K562 (cell line): ENCODE data around the gene TANK. TPM values are rescaled to one million over a fixed set of nuclear protein-coding genes. Genes with fewer than 3 reads are reported as not detected.
A peak's percentile ranks its signal among the peaks of the same experiment; 100 is the strongest.

Experiments
- ATAC-seq: fragments of 200-7000 bp; cut with Tn5 transposase; 3 replicates; pipeline ENCODE4 v1.9.1; 2020; ENCODE audit warnings: moderate library complexity
- BruUV-seq: library from RNA; stranded (reverse); fragments of 400-500 nt; replicated peaks from 2 replicates; lab custom pipeline; 2021; lab: Mats Ljungman, UMichigan
- CTCF ChIA-PET: fragments of 300-600 bp; formaldehyde crosslinking; extraction: SDS; loops from one replicate; lab custom pipeline; 2021; ENCODE audit warnings: low intra/inter-chr PET ratio; lab: Yijun Ruan, JAX
- POLR2A ChIA-PET: fragments of 300-600, 350-650 bp; sonication (Branson Sonifier 250); formaldehyde crosslinking; extraction: SDS; loops from one replicate; lab custom pipeline; 2021; ENCODE audit warnings: antibody characterized with exemption, inconsistent platforms; lab: Yijun Ruan, JAX
- DNase-seq, 4 experiments: peaks; one replicate each; pipeline versions ENCODE4 v3.0.0 to v3.0.0-alpha.2; 2011 to 2018; ENCODE audit warnings: low spot score in 3 of 4, mixed read lengths in 3 of 4; ENCODE audit errors: extremely low read depth in 1 of 4
- FAIRE-seq: peaks from 2 replicates; lab custom pipeline; 2011; peaks lifted over from hg19 to GRCh38; lab: Jason Lieb, UNC
- H2AFZ ChIP-seq: 2 replicates; pipeline ENCODE4 v1.6.0; 2011; ENCODE audit warnings: low read depth, low read length, control low read depth, inconsistent platforms
- H3K27ac ChIP-seq: fragments of 200-600 bp; 3 replicates; pipeline ENCODE4 v1.8.0; 2011; ENCODE audit warnings: low read depth, mild to moderate bottlenecking, control low read depth, inconsistent platforms, low read length, moderate library complexity, mixed read lengths; ENCODE audit errors: extremely low read depth
- H3K27me3 ChIP-seq, 2 experiments: fragments of 300-600 bp in 1 of 2; 2 replicates in 1 of 2; 3 replicates in 1 of 2; pipeline versions ENCODE4 v1.6.0 to v1.8.0; 2011; ENCODE audit warnings: inconsistent platforms in 2 of 2, low read length in 2 of 2, mild to moderate bottlenecking in 1 of 2, mixed read lengths in 1 of 2, moderate library complexity in 1 of 2; ENCODE audit not compliant: control insufficient read depth in 2 of 2, insufficient read depth in 2 of 2
- H3K36me3 ChIP-seq: fragments of 300-600 bp; 3 replicates; pipeline ENCODE4 v1.8.0; 2011; ENCODE audit warnings: mild to moderate bottlenecking, low read length, inconsistent platforms; ENCODE audit not compliant: control insufficient read depth, insufficient read depth
- H3K4me1 ChIP-seq, 2 experiments: fragments of 200-600 bp in 1 of 2; replicated peaks in 1 of 2; 2 replicates in 1 of 2; 3 replicates in 1 of 2; pipeline versions ENCODE4 v1.5.1 to v1.8.0; 2011; ENCODE audit warnings: inconsistent platforms in 2 of 2, low read length in 2 of 2, mild to moderate bottlenecking in 1 of 2, mixed read lengths in 1 of 2, moderate library complexity in 1 of 2; ENCODE audit not compliant: control insufficient read depth in 2 of 2, insufficient read depth in 2 of 2
- H3K4me2 ChIP-seq: 2 replicates; pipeline ENCODE4 v1.6.1; 2011; ENCODE audit warnings: low read length, control low read depth, inconsistent platforms, mixed read lengths; ENCODE audit not compliant: insufficient read depth
- H3K4me3 ChIP-seq: fragments of 200-600 bp; sonication (generic), shearing (Covaris generic); 2 replicates; pipeline ENCODE4 v1.5.1; 2016; ENCODE audit warnings: control low read depth, inconsistent platforms
- H3K79me2 ChIP-seq: fragments of 200-600 bp; 3 replicates; pipeline ENCODE4 v1.8.0; 2011; ENCODE audit warnings: low read length, inconsistent platforms; ENCODE audit not compliant: control insufficient read depth, insufficient read depth
- H3K9ac ChIP-seq, 2 experiments: 2 replicates each; pipeline versions ENCODE4 v1.6.0 to v1.6.1; 2011; ENCODE audit warnings: low read depth in 2 of 2, low read length in 2 of 2, control low read depth in 1 of 2, inconsistent platforms in 1 of 2, mild to moderate bottlenecking in 1 of 2, mixed read lengths in 1 of 2; ENCODE audit not compliant: insufficient read depth in 1 of 2
- H3K9me1 ChIP-seq: one replicate; pipeline ENCODE4 v1.6.0; 2011; ENCODE audit warnings: inconsistent platforms, mild to moderate bottlenecking, low read length, moderate library complexity; ENCODE audit not compliant: control insufficient read depth, insufficient read depth
- H3K9me3 ChIP-seq: replicated peaks from 2 replicates; pipeline ENCODE4 v1.5.1; 2011; ENCODE audit warnings: low read depth, low read length, inconsistent platforms; ENCODE audit not compliant: control insufficient read depth, insufficient read depth
- H4K20me1 ChIP-seq: replicated peaks from 2 replicates; pipeline ENCODE4 v1.6.1; 2011; ENCODE audit warnings: low read length, inconsistent platforms, mixed read lengths; ENCODE audit not compliant: control insufficient read depth, insufficient read depth
- DPF2 ChIP-seq: fragments of 450-650 bp; IDR thresholded peaks from 2 replicates; pipeline ENCODE4 v1.6.1; 2016
- ELK3 ChIP-seq: fragments of 450-650 bp; formaldehyde crosslinking; IDR thresholded peaks from 2 replicates; pipeline ENCODE4 v1.4.0; 2020; ENCODE audit warnings: mild to moderate bottlenecking
- HDAC8 ChIP-seq: fragments of 450-650 bp; IDR thresholded peaks from 2 replicates; pipeline ENCODE4 v1.6.1; 2016; ENCODE audit warnings: mild to moderate bottlenecking, missing genetic modification characterization, moderate library complexity, missing compliant biosample characterization
- MAFG ChIP-seq: fragments of 450-650 bp; conservative IDR thresholded peaks from 2 replicates; pipeline ENCODE4 v1.6.1; 2016; ENCODE audit warnings: missing genetic modification characterization, missing compliant biosample characterization
- NFXL1 ChIP-seq: fragments of 450-650 bp; formaldehyde crosslinking; IDR thresholded peaks from 2 replicates; pipeline ENCODE4 v1.4.0; 2021; ENCODE audit warnings: mild to moderate bottlenecking
- RBM25 ChIP-seq: fragments of 200-400 bp; formaldehyde crosslinking; IDR thresholded peaks from 2 replicates; pipeline ENCODE4 v1.6.1; 2018; ENCODE audit warnings: low read length, low read depth, moderate library complexity; ENCODE audit not compliant: severe bottlenecking
- SMARCE1 ChIP-seq: fragments of 450-650 bp; IDR thresholded peaks from 2 replicates; pipeline ENCODE4 v1.7.1; 2016; ENCODE audit warnings: mild to moderate bottlenecking
- ZNF134 ChIP-seq: fragments of 250-450 bp; sonication (Bioruptor Pico); conservative IDR thresholded peaks from 2 replicates; pipeline ENCODE4 v1.4.0; 2020
- ZNF184 ChIP-seq: sonication (generic); formaldehyde crosslinking; IDR thresholded peaks from 2 replicates; pipeline ENCODE4 v1.5.0; 2020; ENCODE audit warnings: missing genetic modification reagents
- ZNF316 ChIP-seq: fragments of 450-650 bp; IDR thresholded peaks from 2 replicates; pipeline ENCODE4 v1.6.1; 2016
- ZNF592 ChIP-seq: fragments of 450-650 bp; IDR thresholded peaks from 2 replicates; pipeline ENCODE4 v1.6.1; 2017; ENCODE audit warnings: antibody characterized with exemption, mild to moderate bottlenecking
- ZNF785 ChIP-seq: fragments of 250-450 bp; sonication (Bioruptor Pico); IDR thresholded peaks from 2 replicates; pipeline ENCODE4 v1.4.0; 2020; ENCODE audit warnings: mild to moderate bottlenecking
- WGBS: fragments of 100-300 bp; shearing (Covaris generic); methylation state at CpG from one replicate; pipeline ENCODE4 v1.1.6; 2016; ENCODE audit warnings: low coverage, mixed read lengths; ENCODE audit not compliant: insufficient coverage; ENCODE audit errors: missing lambda C conversion rate; 5-methylcytosine and 5-hydroxymethylcytosine counted together
- in situ Hi-C: fragments of 300-500 bp; cut with MboI; formaldehyde crosslinking; loops from 4 replicates; pipeline ENCODE4 v1.15.0; 2018; ENCODE audit warnings: inconsistent platforms, mixed read lengths
- intact Hi-C: fragments of 100-400 bp; cut with micrococcal nuclease; formaldehyde crosslinking; loops from 2 replicates; pipeline ENCODE4 v1.14.2; 2022
- polyA plus RNA-seq, 8 experiments: library from polyadenylated mRNA; depleted of rRNA in 4 of 8; stranded (reverse) in 5 of 8; unstranded in 3 of 8; fragments of >200 nt; fragmentation: Nextera tagmentation in 2 of 8; fragmentation: Illumina TruSeq in 1 of 8; extraction: Ambion mirVana in 2 of 8; extraction: Trizol in 1 of 8; gene quantifications; 2 replicates each; pipeline versions ENCODE4 v1.2.1 to v1.2.3, GENCODE V29; 2011 to 2014; ENCODE audit warnings: inconsistent platforms in 1 of 8, missing spikeins in 1 of 8
- total RNA-seq, 7 experiments: library from RNA; depleted of rRNA in 6 of 7; stranded (reverse); fragments of >200 nt in 6 of 7; fragmentation: Illumina TruSeq in 2 of 7; extraction: Trizol in 2 of 7; gene quantifications; 2 replicates each; pipeline versions ENCODE4 v1.2.1 to v1.2.3, GENCODE V29; 2011 to 2021; ENCODE audit warnings: low replicate concordance in 1 of 7

TANK gene
- total and polyA plus RNA-seq, 9 of the 15 experiments (the other 6 are each of a cell fraction or from before 2014, with no cell fraction given), result 43.0 to 91.5 (median 54.4) TPM

GRCh38 chr2:161121622-161122021 is 38.6 kb upstream of the TANK start:
- no peak overlapping the region for H3K9ac ChIP-seq
- CTCF ChIA-PET, result no interaction called here
- no peaks in the 10 kb centered on the region for H3K9me3 ChIP-seq
- H3K4me1 ChIP-seq, result no peaks in the 10 kb centered on the region
- no TSS peak for BruUV-seq
- DNase-seq (no peak), ATAC-seq (no peak), FAIRE-seq (no peak)
- no peaks in the 10 kb centered on the region for H4K20me1 ChIP-seq
- in situ Hi-C loops, result no loop called here
- no peaks in the 10 kb centered on the region for H3K27me3 ChIP-seq
- no peaks in the 10 kb centered on the region for H3K9me1 ChIP-seq
- no peak overlapping the region for H2AFZ ChIP-seq
- no peak overlapping the region for H3K4me3 ChIP-seq
- POLR2A ChIA-PET, result no interaction called here
- no peak overlapping the region for H3K27ac ChIP-seq
- intact Hi-C loops, result no loop called here
- H3K36me3 ChIP-seq, result no peaks in the 10 kb centered on the region
- no peak for TF ChIP-seq ZNF785 (CRISPR knock-in tag)
- TF ChIP-seq, all 486 proteins: peak for 0
- H3K79me2 ChIP-seq, result no peaks in the 10 kb centered on the region
- H3K4me2 ChIP-seq, result no peak overlapping the region
- 3% methylated on average over 2 of the region's 2 CpGs for WGBS

GRCh38 chr2:161122772-161123530 is 37.3 kb upstream of the TANK start:
- in situ Hi-C loops (no loop called here), intact Hi-C loops (no loop called here)
- H4K20me1 ChIP-seq, result no peaks in the 10 kb centered on the region
- POLR2A ChIA-PET, result no interaction called here
- no peaks in the 10 kb centered on the region for H3K4me1 ChIP-seq
- no peak overlapping the region for H3K4me3 ChIP-seq
- no peak overlapping the region for H3K4me2 ChIP-seq
- H3K36me3 ChIP-seq, result no peaks in the 10 kb centered on the region
- no peaks in the 10 kb centered on the region for H3K27me3 ChIP-seq
- no peak overlapping the region for H2AFZ ChIP-seq
- no peaks in the 10 kb centered on the region for H3K9me1 ChIP-seq
- 1% methylated on average over 3 of the region's 3 CpGs for WGBS
- no TSS peak for BruUV-seq
- no peak overlapping the region for H3K9ac ChIP-seq
- CTCF ChIA-PET, result no interaction called here
- no peaks in the 10 kb centered on the region for H3K9me3 ChIP-seq
- peak; percentile 32 for FAIRE-seq
- no peak overlapping the region for H3K27ac ChIP-seq
- H3K79me2 ChIP-seq, result no peaks in the 10 kb centered on the region
- peak; percentile 29 to 41 (median 34) for DNase-seq
- peak; percentile 87; the same call in 2 of the 3 replicates for ATAC-seq
- no peak for TF ChIP-seq ZNF134 (CRISPR knock-in tag)
- no peak for TF ChIP-seq ZNF592
- TF ChIP-seq RBM25, result no peak
- TF ChIP-seq MAFG (tag), result peak; percentile 95
- no peak for TF ChIP-seq ELK3 (CRISPR knock-in tag)
- no peak for TF ChIP-seq HDAC8 (tag)
- TF ChIP-seq SMARCE1, result peak; percentile 53
- peak; percentile 69 for TF ChIP-seq DPF2
- TF ChIP-seq ZNF184 (CRISPR knock-in tag), result no peak
- peak; percentile 95 for TF ChIP-seq ZNF316
- no peak for TF ChIP-seq NFXL1
